PC-3 (cell line): ENCODE measurements around the gene PPEF2.

Experiments used
- EZH2 ChIP-seq: fragments of 300-600 bp; sonication (generic); IDR thresholded peaks from one replicate; pipeline ENCODE4 v1.6.1; 2017; ENCODE audit warnings: antibody characterized with exemption, mild to moderate bottlenecking, low read length; ENCODE audit not compliant: unreplicated experiment
- TF ChIP-seq, protein P1 (sequence below): fragments of 300-600 bp; sonication (generic); conservative IDR thresholded peaks from 2 replicates; pipeline ENCODE4 v1.5.1; 2017; ENCODE audit warnings: antibody characterized with exemption, low read depth, mild to moderate bottlenecking, low read length

DNA sequence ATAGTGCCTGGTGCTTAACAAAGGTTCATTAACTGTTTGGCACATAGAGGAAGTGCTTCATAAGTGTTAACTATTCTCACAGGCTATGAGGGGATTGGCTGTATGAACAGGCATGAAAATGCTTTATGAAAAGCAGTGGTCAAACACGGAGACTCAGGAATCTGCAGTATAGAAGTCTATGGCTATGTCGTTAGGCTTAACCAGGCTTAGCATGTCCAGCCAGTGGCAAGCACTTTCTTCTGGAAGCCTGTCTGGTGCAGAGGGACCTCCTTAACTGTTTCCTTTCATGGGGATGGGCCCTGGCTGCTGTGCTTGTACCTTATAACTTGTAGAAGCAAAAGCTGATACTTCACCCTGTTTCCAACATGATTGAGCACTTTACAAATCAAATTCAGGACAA, 78.4 kb downstream of the PPEF2 start:
- TF ChIP-seq, protein P1, sequence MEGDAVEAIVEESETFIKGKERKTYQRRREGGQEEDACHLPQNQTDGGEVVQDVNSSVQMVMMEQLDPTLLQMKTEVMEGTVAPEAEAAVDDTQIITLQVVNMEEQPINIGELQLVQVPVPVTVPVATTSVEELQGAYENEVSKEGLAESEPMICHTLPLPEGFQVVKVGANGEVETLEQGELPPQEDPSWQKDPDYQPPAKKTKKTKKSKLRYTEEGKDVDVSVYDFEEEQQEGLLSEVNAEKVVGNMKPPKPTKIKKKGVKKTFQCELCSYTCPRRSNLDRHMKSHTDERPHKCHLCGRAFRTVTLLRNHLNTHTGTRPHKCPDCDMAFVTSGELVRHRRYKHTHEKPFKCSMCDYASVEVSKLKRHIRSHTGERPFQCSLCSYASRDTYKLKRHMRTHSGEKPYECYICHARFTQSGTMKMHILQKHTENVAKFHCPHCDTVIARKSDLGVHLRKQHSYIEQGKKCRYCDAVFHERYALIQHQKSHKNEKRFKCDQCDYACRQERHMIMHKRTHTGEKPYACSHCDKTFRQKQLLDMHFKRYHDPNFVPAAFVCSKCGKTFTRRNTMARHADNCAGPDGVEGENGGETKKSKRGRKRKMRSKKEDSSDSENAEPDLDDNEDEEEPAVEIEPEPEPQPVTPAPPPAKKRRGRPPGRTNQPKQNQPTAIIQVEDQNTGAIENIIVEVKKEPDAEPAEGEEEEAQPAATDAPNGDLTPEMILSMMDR, result no peak
- TF ChIP-seq EZH2, result no peak
